H1 (cell line): ENCODE results near the gene RAB3B. TPM values are rescaled to one million over a fixed set of nuclear protein-coding genes. Genes with fewer than 3 reads are reported as not detected.

Experiments used
- BCL11A ChIP-seq, 2 experiments: IDR thresholded peaks; one replicate each; pipeline ENCODE4 v1.6.1; 2011; ENCODE audit warnings: low read depth in 2 of 2, low read length in 2 of 2, mild to moderate bottlenecking in 2 of 2
- RFX5 ChIP-seq: IDR thresholded peaks from 2 replicates; pipeline ENCODE4 v1.6.1; 2011; ENCODE audit warnings: low read depth, low read length, improper control_type of control experiment, borderline replicate concordance
- SIRT6 ChIP-seq: IDR thresholded peaks from one replicate; pipeline ENCODE4 v1.7.1; 2012; ENCODE audit warnings: low read length, inconsistent platforms
- TAF7 ChIP-seq: optimal IDR thresholded peaks from 2 replicates; pipeline ENCODE3; 2011; ENCODE audit warnings: low read depth, mild to moderate bottlenecking, inconsistent platforms, low read length, moderate library complexity, borderline replicate concordance
- polyA plus RNA-seq, 7 experiments: library from polyadenylated mRNA; depleted of rRNA in 3 of 7; stranded (reverse) in 5 of 7; unstranded in 2 of 7; fragments of >200 nt in 5 of 7; fragments of 200-250 nt in 2 of 7; gene quantifications; 1 replicate in 5 of 7; 2 replicates in 1 of 7; 4 replicates in 1 of 7; pipeline versions ENCODE4 v1.2.1 to v1.2.3, GENCODE V29; 2011 to 2013; ENCODE audit warnings: missing spikeins in 2 of 7, mixed read lengths in 2 of 7
- total RNA-seq: library from RNA; stranded (reverse); fragmentation: NEBNext Ultra II Directional; extraction: Animal tissue kit (Norgen Biotek cat#: 25700); gene quantifications from 2 replicates; pipeline ENCODE4 v1.2.1, GENCODE V29; 2021

Gene RAB3B
- total and polyA plus RNA-seq, 2 of the 8 experiments (the other 6 are each of a cell fraction or from before 2014, with no cell fraction given) = 12.5 to 36.8 TPM

- TF ChIP-seq TAF7 (no peak), RFX5 (no peak), BCL11A (IDR thresholded peaks at IDR 0.05; ENCODE audit: low read depth in 2 of 2, low read length in 2 of 2) (no peak), SIRT6 (no peak)
These were observed 128.8 kb downstream of the RAB3B start (continued) for GRCh38 chr1:51861669-51862068.
